HG02678 (cell line): Measurements from ENCODE around the gene PA2G4.
"Not testable (repeated sequence)": the region's sequence is repeated elsewhere in the genome, so short reads cannot be mapped to it uniquely, and the experiment has no call there.

Experiments
- ATAC-seq: cut with Tn5 transposase; IDR thresholded peaks from one replicate; pipeline ENCODE4 v1.9.1; 2021; ENCODE audit warnings: mild to moderate bottlenecking, moderate library complexity; ENCODE audit not compliant: unreplicated experiment

Gene PA2G4

DNA sequence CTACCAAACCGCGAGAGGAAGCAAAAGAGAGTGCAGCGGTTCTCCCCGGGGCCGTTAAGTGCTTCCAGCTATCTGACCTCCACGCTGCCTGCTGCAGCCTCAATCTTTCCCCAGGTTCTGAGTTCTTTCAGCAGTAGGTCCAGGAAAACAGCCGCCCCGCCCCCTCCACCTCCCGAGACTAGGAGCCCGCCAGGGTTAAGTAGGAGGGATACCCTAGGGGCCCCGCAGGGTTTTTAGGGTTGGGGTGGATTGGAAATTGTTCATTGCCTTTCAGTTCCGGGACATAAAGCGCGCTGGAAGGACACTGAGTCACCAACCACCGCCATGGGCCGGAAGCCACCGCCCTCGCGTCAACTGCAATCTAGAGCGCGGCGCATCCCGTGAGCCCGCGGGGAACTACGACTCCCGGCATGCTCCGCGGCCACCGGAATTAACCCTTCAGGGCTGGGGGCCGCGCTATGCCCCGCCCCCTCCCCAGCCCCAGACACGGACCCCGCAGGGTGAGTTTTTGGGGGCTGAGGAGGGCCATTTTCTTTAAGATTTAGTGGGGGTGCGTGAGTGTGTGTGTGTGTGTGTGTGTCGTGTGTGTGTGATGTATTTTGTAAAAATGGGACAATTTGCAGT is 47.9 kb downstream of the PA2G4 start, which contains the start of gene MYL6B:
MYL6B (plus strand) TSS at position 456 of the 624 bp plus-strand sequence. CDS start 1,332 bp downstream, outside the sequence.
- peak; percentile 89 for ATAC-seq

DNA sequence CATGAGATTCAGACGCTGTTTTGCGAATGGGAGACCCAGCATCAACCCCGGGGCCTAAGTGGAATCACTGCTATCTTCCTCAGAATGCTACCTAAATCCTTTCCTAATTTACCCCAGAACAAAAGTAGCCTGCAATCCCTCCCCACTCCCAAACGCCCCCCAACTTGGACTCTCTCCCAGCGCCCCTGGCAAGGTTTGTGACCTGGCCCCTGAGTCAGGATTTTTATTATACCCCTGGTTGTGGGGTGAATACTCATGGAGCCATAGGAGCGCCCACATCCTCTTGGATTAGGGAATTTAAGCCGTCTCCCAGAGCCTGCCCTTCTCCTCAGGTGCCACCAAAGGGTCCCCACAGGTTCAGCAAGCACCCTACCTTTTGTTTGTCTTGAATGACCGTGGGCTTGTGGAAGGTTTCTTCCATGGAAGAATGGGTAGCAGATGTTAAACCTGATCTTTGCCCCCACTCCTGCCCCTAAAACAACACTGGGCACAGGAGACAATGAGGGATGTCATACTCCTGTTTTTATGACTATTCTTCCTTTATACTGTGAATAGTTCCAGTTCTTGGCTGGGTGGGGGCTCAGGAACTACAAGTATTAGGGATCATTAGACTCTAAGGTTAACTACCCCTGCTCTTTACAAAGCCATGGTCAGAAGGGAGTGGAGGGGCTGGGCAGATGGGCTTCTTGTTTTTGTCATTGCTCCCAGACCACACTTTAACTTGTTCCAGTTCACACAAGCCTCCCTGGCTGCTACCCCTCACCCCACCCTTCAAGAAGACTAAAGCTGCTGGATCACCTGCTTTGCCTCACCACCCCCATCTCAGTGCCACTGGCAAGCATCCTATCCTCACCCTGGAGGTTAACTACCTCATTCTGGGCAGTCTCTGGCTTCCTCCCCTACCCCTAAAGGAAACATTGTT is 48.7 kb downstream of the PA2G4 start:
- no peak for ATAC-seq

DNA sequence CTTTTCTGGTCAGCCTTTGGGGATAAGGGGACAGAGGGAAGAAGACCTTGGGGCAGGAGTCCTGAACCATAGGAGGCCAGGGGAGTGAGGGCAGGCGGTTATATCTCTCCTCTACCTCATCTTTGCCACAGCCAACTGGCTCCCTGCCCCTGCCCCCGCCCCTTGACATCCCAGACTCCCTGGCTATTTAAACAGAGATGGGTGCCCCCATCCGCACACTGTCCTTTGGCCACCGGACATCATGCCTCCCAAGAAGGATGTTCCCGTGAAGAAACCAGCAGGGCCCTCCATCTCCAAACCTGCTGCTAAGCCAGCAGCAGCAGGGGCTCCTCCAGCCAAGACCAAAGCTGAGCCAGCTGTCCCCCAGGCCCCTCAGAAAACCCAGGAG is 49.3 kb downstream of the PA2G4 start:
- no peak for ATAC-seq

DNA sequence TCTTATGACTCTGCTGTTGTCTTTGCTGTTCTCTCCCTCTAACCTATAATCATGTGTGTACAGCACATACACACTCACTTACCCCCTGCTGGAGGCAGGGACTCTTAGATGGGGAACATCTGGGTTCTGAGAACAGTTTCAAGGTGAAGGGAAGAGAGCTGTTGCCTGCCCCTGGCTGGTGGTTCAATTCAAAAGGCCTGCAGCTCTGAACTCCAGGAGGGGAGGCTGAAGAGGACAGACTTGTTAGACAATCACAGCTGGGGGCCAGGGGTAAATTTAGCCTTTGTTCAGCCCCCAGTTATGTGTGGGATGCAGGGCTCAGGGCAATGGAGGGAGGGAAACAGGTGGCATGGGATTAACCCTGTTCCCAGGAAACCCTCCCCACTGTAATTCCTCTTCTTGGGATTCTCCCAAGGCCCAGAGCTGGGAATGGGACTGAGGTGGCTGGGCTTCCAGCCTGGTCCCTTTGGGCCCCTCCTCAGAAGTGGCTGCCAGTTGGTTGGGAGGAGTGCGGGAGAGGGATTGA is 50.0 kb downstream of the PA2G4 start:
- ATAC-seq = no peak

DNA sequence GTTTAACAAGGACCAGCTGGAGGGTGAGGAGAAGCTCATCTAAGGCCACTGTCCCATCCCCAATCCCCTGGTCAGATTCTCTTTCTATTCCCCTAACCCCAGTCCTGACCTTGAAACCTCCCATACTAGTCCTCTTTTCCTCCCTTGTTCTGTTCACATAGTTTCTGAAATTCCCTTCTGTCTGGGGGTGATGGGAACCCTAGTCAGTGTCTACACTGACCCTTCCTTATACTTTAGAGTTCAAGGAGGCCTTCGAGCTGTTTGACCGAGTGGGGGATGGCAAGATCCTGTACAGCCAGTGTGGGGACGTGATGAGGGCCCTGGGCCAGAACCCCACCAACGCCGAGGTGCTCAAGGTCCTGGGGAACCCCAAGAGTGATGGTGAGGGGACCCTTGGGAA is 50.5 kb downstream of the PA2G4 start:
- ATAC-seq = no peak

DNA sequence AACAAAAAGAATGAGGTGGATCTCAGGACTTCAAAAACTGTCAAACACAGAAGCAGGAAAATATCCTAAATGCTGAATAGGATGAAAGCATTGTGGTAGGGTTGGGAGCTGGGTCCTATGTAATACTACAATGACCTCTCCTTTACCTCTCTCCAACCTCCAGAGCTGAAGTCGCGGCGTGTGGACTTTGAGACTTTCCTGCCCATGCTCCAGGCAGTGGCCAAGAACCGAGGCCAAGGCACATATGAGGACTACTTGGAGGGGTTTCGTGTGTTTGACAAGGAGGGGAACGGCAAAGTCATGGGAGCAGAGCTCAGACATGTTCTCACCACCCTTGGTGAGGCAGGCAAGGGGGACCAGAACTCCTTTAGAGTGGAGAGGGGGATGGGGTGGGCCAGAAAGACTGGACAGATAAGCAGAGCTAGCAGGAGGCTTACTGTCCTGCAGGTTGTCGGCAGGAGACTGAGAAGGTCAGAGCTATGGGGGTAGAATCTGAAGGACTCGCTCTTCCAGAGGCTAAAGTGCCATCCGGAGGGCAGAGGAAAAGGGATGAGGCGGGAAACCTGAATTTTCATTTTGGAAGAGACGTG is 51.0 kb downstream of the PA2G4 start:
- ATAC-seq = no peak

DNA sequence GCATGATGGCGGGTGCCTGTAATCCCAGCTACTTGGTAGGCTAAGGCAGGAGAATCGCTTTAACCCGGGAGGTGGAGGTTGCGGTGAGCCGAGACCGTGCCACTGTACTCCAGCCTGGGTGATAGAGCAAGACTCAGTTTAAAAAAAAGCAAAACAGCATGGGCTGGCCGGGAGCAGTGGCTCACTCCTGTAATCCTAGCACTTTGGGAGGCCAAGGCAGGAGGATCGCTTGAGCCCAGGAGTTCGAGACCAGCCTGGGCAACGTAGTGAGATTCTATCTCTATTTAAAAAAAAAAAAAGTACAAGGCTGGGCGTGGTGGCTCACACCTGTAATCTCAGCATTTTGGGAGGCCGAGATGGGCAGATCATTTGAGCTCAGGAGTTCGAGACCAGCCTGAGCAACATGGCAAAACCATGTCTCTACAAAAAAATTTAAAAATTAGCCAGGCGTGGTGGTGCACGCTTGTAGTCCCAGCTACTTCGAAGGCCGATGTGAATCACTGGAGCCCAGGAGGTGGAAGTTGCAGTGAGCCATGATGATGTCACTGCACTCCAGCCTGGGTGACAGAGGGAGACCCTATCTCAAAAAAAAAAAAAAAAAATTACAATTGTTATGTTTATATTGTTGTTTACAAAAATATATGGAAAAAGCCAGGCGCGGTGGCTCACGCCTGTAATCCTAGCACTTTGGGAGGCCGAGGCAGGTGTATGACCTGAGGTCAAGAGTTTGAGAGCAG is 52.3 kb downstream of the PA2G4 start:
- not testable (repeated sequence) for ATAC-seq

DNA sequence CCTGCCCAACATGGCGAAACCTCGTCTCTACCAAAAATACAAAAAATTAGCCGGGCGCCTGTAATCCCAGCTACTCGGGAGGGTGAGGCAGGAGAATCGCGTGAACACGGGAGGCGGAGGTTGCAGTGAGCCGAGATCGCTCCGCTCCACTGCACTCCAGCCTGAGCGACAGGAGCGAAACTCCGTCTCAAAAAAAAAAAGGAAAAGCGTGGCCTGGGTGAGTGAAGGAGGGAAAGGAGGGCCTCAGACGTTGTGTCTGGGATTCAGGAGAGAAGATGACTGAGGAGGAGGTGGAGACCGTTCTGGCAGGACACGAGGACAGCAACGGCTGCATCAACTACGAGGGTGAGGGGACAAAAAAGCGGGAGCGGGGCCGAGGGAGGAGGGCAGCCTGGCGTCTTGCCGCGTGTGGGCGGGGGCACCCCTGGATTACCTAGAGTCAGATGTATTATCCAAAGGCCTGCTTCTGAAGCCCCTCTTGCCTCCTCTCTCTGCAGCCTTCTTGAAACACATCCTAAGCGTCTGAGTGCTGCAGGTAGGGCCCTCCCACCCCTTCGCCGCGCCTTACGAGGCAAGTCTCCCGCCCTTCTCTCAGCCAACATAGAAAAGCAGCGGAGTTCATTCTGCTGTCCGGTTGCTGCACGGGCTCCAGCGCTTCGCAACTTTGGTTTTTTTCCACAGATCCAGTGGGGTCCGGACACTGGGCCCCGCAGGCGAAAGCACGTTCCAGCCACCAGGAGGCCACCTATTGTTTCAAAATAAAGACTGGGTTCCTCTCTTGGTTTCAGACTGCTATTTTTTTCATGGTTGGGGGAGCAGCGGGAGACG is 53.1 kb downstream of the PA2G4 start:
- ATAC-seq = peak; percentile 34

DNA sequence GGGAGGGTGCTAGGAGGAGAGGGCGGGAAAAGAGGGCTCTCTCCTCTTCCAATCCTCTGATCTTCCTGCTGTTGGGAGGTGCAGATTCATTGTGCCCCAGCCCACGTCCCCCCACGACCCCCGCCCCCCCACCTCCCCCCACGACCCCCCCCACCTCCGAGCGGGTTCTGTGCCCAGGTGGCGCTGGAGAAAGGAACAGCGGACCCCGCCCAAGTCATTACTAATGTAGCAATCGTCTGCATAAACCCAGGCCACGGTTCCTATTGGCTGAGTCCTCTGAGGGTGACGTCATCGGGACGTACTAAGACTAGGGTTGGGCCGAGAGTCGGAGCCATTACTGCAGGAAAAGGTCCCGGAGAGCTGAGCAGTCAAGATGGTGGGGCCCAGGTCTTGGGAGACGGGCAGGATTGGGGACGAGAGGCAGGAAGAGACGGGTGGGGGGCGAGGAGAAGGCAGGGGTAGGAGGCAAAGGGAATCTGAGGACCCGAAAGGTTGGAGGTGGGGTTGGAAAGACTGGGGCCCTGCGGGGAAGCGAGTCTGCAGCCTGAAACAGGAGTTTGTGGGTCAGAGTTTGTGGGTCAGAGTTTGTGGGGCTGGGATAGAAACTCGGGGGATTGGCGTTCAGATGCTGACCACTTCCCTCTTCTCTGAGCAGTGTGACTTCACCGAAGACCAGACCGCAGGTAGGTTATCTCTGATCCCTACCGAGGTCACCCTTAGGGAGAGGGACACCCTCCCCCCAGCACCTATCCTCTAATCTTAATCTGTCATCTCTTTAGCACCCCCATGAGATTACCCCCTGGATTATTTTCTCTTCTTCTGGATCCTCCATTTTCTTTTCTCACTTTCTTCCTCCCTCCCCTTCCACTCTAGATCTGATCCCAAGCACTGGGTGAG is 53.9 kb downstream of the PA2G4 start, which contains the start of gene MYL6:
MYL6 (plus strand) TSS at position 331 of the 897 bp plus-strand sequence; CDS start at position 374, 43 bp downstream.
- ATAC-seq = peak; percentile 88

DNA sequence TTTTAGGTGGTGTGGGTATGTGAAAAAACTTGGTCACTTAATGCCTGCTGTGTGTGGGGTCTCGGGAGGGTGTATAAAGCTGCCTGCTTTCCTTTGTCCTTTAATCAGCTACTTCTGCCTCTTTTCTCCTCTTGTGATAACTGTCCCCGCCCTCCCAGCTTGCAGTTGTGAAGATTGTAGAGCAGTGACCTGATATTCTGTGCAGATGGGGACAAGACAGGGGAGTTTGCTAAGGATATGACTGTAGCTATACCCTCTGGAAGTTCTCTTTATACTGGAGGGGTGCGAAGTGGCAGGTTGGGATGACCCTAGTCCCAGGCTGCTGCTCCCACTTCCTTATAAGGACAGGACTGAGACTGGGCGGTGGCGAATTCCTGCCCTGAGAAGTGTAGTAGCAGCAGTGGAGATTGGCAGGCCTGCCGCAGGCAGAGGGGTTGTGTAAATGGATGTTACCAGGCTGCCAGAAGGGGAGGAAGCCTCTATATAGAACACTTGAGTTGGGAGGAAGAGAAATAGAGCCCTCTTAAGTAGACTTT is 54.6 kb downstream of the PA2G4 start:
- no peak for ATAC-seq

DNA sequence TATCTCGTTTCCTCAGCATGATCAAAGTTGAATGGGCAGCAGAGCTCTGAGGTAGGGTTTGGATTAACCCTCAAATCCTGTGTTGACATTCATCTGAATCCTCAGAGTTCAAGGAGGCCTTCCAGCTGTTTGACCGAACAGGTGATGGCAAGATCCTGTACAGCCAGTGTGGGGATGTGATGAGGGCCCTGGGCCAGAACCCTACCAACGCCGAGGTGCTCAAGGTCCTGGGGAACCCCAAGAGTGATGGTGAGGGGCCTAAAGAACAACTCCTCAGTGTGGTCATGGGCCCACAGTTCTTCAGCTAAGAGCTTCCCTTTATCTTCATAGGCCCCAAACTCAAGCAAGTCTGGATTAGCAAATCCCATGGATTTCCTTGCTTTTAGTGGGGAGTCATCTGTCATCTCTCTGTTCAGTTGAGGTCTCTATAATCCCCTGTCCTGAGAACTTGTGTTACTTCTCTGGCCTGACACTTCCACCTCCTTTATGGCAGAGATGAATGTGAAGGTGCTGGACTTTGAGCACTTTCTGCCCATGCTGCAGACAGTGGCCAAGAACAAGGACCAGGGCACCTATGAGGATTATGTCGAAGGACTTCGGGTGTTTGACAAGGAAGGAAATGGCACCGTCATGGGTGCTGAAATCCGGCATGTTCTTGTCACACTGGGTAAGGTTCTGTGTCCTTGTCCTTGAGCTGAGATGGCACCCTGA is 55.3 kb downstream of the PA2G4 start:
- ATAC-seq = no peak

DNA sequence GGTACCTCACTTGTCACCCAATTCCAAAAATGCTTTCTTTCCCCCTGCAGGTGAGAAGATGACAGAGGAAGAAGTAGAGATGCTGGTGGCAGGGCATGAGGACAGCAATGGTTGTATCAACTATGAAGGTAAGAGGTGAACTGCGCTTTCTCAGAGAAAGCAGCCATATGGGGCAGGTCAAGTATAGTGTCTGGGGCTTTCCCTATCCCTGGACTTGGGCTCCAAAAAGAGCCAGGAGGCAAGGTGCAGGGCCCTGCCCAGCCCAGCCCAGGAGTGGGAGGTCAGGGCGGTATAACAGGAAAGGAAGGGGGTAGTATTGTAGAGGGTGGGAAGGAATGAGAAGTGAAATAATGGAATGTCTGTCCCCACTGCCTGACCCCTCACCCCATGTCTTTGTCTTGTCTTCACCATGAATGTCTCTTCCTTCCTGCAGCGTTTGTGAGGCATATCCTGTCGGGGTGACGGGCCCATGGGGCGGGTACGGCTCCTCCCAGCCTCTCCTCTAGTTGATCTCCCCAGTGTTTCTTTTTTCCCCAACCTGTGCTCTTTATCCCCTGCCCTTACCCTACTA is 55.9 kb downstream of the PA2G4 start:
- no peak for ATAC-seq

DNA sequence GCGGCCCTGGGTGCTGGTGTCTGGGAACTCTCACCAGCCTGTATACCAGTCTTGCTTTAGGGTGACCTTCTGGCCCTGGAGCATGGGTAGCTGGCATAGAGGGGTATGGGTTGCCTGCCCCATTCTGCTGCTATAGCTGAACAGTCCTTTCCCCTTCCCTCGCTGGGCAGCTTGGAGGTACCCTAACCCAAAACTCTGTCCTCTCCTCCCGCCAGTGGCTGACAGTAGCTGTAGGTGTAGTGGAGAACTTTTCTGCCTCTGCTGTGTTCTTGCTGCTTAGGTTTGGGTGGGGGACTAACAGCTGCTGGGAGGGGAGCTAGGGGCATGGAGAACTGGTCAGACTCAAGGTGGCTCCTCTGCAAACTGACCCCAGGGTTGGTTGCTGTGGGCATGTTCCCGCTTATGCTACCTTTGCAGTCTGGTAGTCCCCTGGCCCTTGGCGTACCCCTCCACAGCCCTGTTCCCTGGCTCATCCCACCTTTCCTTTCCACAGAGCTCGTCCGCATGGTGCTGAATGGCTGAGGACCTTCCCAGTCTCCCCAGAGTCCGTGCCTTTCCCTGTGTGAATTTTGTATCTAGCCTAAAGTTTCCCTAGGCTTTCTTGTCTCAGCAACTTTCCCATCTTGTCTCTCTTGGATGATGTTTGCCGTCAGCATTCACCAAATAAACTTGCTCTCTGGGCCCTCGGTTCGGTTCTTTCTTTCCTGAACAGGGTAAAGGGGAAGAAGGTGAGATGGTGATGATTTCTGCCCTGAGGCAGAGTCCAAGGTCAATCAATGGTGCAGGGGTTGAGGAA is 56.7 kb downstream of the PA2G4 start:
- ATAC-seq = no peak

DNA sequence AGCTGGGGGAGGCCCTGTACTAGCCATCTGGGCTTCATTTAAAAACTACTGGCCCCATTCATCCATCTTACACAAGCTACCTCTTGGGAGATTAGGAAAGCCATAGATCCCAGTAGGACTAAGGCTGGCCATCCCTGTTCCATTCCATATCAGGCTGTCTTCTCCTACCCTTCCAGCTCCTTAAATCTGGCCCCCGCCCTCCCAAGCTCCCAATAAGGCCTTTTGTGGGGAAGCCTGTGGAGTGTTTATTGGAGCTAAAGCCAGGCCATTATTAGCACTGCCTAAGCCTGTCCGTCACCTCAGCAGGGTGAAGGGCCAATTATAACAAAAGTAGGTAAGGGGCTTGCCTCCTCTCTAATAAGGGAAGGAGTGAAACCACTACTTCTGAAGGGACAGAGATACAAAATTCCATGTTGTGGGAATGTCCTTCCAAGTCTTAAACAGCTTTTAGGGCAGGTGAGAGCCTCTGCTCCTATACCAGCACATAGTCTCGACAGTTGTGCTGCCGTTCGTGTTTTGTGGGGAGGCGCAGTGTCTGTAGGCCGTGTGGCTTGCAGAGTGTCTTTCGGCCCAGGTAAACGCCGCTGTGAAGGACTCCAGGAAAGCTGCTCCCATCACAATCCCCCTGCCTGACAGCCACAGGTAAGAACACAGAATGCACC is 57.5 kb downstream of the PA2G4 start:
- no peak for ATAC-seq

DNA sequence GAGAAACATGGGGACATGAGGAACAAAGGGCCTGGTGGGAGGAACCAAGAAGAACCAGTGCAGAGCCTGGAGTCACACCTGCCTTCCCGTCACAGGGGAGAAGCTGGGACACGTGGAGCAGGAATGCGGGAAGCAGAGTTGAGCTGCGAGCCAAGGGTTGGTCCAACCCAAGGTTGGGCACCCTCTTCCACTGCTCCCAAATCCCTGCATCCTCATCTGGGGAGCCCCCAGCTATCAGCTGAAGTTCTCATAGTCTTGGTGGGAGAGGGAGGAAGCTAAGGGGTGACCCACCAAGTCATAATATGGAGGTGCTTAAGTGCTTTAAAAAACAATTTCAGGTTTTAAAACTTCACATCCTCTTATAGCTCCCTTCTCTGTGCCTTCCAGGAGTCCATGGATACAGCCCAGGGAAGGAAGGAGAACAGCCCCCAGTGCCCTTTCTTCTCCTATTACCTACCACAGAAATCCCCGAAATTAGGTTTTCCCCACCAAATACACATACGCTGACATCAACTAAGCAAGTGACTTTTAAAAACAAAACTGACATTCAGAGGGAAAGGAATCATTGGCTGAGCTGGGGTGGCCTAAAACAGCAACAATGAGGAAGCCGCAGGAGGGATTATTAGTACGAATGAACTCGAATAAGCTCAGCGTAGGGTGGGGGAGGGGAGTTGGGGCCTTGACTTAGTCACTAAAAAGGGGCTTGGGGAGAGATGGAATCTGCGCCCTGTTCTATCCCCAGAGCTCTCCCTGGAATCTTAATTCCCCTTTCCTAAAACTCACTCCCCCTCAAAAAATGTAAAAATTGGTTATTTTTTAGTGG is 58.3 kb downstream of the PA2G4 start:
- ATAC-seq = no peak
